Suprapubic skin (tissue), 3 donors: ENCODE measurements around the gene SNTA1.

ENCODE experiments used
- CTCF ChIP-seq, 2 donors: fragments of 200-600 bp in 1 of 2; fragments of 450-650 bp in 1 of 2; sonication (generic) in 1 of 2; IDR thresholded peaks; one replicate each; pipeline ENCODE4 v1.5.1; 2016 to 2019; ENCODE audit warnings: antibody characterized with exemption in 2 of 2, mild to moderate bottlenecking in 1 of 2, moderate library complexity in 1 of 2
- POLR2A ChIP-seq, 2 donors: fragments of 450-650 bp; IDR thresholded peaks; one replicate each; pipeline ENCODE4 v1.6.1; 2017; ENCODE audit warnings: antibody characterized with exemption in 2 of 2, mild to moderate bottlenecking in 2 of 2, moderate library complexity in 2 of 2

- TF ChIP-seq POLR2A (IDR thresholded peaks at IDR 0.05) = no peak
- TF ChIP-seq CTCF (IDR thresholded peaks at IDR 0.05) = no peak
Measured at GRCh38 chr20:33474097-33474873, 30.7 kb upstream of the SNTA1 start.
